Endothelial cell of umbilical vein (primary cell): ENCODE measurements around the gene ACOT2. TPM values are rescaled to one million over a fixed set of nuclear protein-coding genes. Genes with fewer than 3 reads are reported as not detected.
"Not testable (repeated sequence)": the region's sequence is repeated elsewhere in the genome, so short reads cannot be mapped to it uniquely, and the experiment has no call there.

Experiments
- BruUV-seq: library from RNA; stranded (reverse); fragments of 400-500 nt; replicated peaks from 2 replicates; lab custom pipeline; 2021; lab: Mats Ljungman, UMichigan
- CTCF ChIA-PET: fragments of 300-600, 350-600 bp; sonication (Branson Sonifier 250); formaldehyde crosslinking; loops from one replicate; lab custom pipeline; 2021; ENCODE audit warnings: antibody characterized with exemption, inconsistent platforms; lab: Charles Lee
- POLR2A ChIA-PET: fragments of 300-600, 350-600 bp; sonication (Branson Sonifier 250); formaldehyde crosslinking; loops from one replicate; lab custom pipeline; 2021; ENCODE audit warnings: antibody characterized with exemption, inconsistent platforms; lab: Charles Lee
- DNase-seq: peaks from one replicate; pipeline ENCODE4 v3.0.0-alpha.2; 2011; ENCODE audit warnings: low read depth, low spot score
- FAIRE-seq: peaks from 2 replicates; lab custom pipeline; 2011; peaks lifted over from hg19 to GRCh38; lab: Jason Lieb, UNC
- H2AFZ ChIP-seq: 2 replicates; pipeline ENCODE4 v1.6.0; 2012; ENCODE audit warnings: low read depth, low read length, control low read depth, inconsistent platforms
- H3K27ac ChIP-seq: 2 replicates; pipeline ENCODE4 v1.5.1; 2011; ENCODE audit warnings: low read depth, mild to moderate bottlenecking, control low read depth, low read length, moderate library complexity; ENCODE audit not compliant: insufficient read depth
- H3K27me3 ChIP-seq, 2 experiments: 2 replicates each; pipeline versions ENCODE4 v1.6.0 to v1.6.1; 2011; ENCODE audit warnings: low read length in 2 of 2, mixed read lengths in 1 of 2; ENCODE audit not compliant: control insufficient read depth in 2 of 2, insufficient read depth in 2 of 2
- H3K36me3 ChIP-seq, 2 experiments: 2 replicates in 1 of 2; 3 replicates in 1 of 2; pipeline ENCODE4 v1.5.1; 2011; ENCODE audit warnings: low read length in 2 of 2, mild to moderate bottlenecking in 1 of 2, moderate library complexity in 1 of 2; ENCODE audit not compliant: control insufficient read depth in 2 of 2, insufficient read depth in 2 of 2; ENCODE audit errors: extremely low read depth in 1 of 2
- H3K4me1 ChIP-seq: 3 replicates; pipeline ENCODE4 v1.5.1; 2011; ENCODE audit warnings: mild to moderate bottlenecking, low read length; ENCODE audit not compliant: control insufficient read depth, insufficient read depth; ENCODE audit errors: extremely low read depth
- H3K4me2 ChIP-seq: 2 replicates; pipeline ENCODE4 v1.6.1; 2011; ENCODE audit warnings: low read length, control low read depth, mixed read lengths; ENCODE audit not compliant: insufficient read depth
- H3K4me3 ChIP-seq, 3 experiments: fragments of 200-600 bp in 1 of 3; sonication (generic), shearing (Covaris generic) in 1 of 3; replicated peaks in 1 of 3; 2 replicates each; pipeline ENCODE4 v1.5.1; 2011 to 2016; ENCODE audit warnings: control low read depth in 3 of 3, low read length in 3 of 3, mild to moderate bottlenecking in 2 of 3, inconsistent platforms in 1 of 3, low read depth in 1 of 3, moderate library complexity in 1 of 3; ENCODE audit not compliant: insufficient read depth in 1 of 3
- H3K79me2 ChIP-seq: 2 replicates; pipeline ENCODE4 v1.6.0; 2012; ENCODE audit warnings: low read length, inconsistent platforms; ENCODE audit not compliant: control insufficient read depth, insufficient read depth
- H3K9ac ChIP-seq: replicated peaks from 2 replicates; pipeline ENCODE3; 2011; ENCODE audit warnings: low read length, control low read depth; ENCODE audit not compliant: insufficient read depth; ENCODE audit errors: extremely low read depth
- H3K9me1 ChIP-seq: replicated peaks from 3 replicates; pipeline ENCODE4 v1.6.0; 2011; ENCODE audit warnings: mild to moderate bottlenecking, low read length; ENCODE audit not compliant: control insufficient read depth, insufficient read depth; ENCODE audit errors: extremely low read depth
- H3K9me3 ChIP-seq: replicated peaks from 2 replicates; pipeline ENCODE4 v1.5.1; 2012; ENCODE audit warnings: low read length, inconsistent platforms; ENCODE audit not compliant: control insufficient read depth, insufficient read depth
- H4K20me1 ChIP-seq: replicated peaks from 2 replicates; pipeline ENCODE3; 2011; ENCODE audit warnings: mild to moderate bottlenecking, low read length; ENCODE audit not compliant: control insufficient read depth, insufficient read depth; ENCODE audit errors: extremely low read depth
- EZH2 ChIP-seq: IDR thresholded peaks from 2 replicates; pipeline ENCODE4 v1.6.1; 2012; ENCODE audit warnings: borderline replicate concordance, low read depth, mild to moderate bottlenecking, moderate library complexity, low read length, inconsistent platforms; ENCODE audit not compliant: severe bottlenecking
- FOS ChIP-seq: IDR thresholded peaks from 2 replicates; pipeline ENCODE4 v1.6.1; 2011; ENCODE audit warnings: mild to moderate bottlenecking, low read length, moderate library complexity, borderline replicate concordance; ENCODE audit not compliant: insufficient read depth
- GATA2 ChIP-seq: IDR thresholded peaks from 2 replicates; pipeline ENCODE4 v1.7.0; 2011; ENCODE audit warnings: low read depth, mild to moderate bottlenecking, moderate library complexity, mixed read lengths, low read length; ENCODE audit not compliant: insufficient read length, insufficient read depth
- JUN ChIP-seq: IDR thresholded peaks from 2 replicates; pipeline ENCODE4 v1.6.1; 2011; ENCODE audit warnings: borderline replicate concordance, low read depth; ENCODE audit not compliant: insufficient read length, insufficient read depth
- MYC ChIP-seq: IDR thresholded peaks from one replicate; pipeline ENCODE4 v1.6.1; 2011; ENCODE audit warnings: mild to moderate bottlenecking, low read depth, low read length
- POLR2A ChIP-seq: IDR thresholded peaks from 2 replicates; pipeline ENCODE4 v1.6.1; 2012; ENCODE audit warnings: low read depth, mild to moderate bottlenecking, control low read depth, low read length
- POLR2AphosphoS5 ChIP-seq: IDR thresholded peaks from 2 replicates; pipeline ENCODE4 v1.6.1; 2012; ENCODE audit warnings: low read depth, mild to moderate bottlenecking, control low read depth, low read length, moderate library complexity; ENCODE audit not compliant: insufficient read depth
- dilution Hi-C: fragments of 300-500 bp; cut with MboI; formaldehyde crosslinking; loops from one replicate; pipeline ENCODE4 v1.15.0; 2019; ENCODE audit warnings: low sequenced_read_pairs; ENCODE audit not compliant: extremely low pct_ligation_motif_present
- intact Hi-C: fragments of 100-400 bp; cut with micrococcal nuclease; formaldehyde crosslinking; loops from one replicate; pipeline ENCODE4 v1.10.0; 2022
- polyA plus RNA-seq, 4 experiments: library from polyadenylated mRNA; depleted of rRNA in 3 of 4; stranded (reverse) in 3 of 4; unstranded in 1 of 4; fragments of >200 nt; gene quantifications; 2 replicates each; pipeline versions ENCODE4 v1.2.1 to v1.2.3, GENCODE V29; 2011 to 2012; ENCODE audit warnings: missing spikeins in 1 of 4
- total RNA-seq: library from RNA; stranded (reverse); gene quantifications from 2 replicates; pipeline ENCODE4 v1.2.3, GENCODE V29; 2021
- TF ChIP-seq, protein P1 (sequence below), 2 donors: IDR thresholded peaks; 1 replicate in 1 of 2; 2 replicates in 1 of 2; pipeline ENCODE4 v1.5.1; 2011; ENCODE audit warnings: low read length in 2 of 2, mild to moderate bottlenecking in 2 of 2, moderate library complexity in 2 of 2, control low read depth in 1 of 2, inconsistent platforms in 1 of 2, low read depth in 1 of 2; ENCODE audit not compliant: insufficient read depth in 1 of 2; ENCODE audit errors: extremely low read depth in 1 of 2
- TF ChIP-seq, protein P2 (sequence below): IDR thresholded peaks from 2 replicates; pipeline ENCODE4 v1.6.1; 2011; ENCODE audit not compliant: insufficient read depth, insufficient read length

The ACOT2 gene
- total and polyA plus RNA-seq, 2 donors (not counting 3 experiments of a cell fraction or from before 2014, with no cell fraction given) = 28.8 to 34.6 TPM

DNA sequence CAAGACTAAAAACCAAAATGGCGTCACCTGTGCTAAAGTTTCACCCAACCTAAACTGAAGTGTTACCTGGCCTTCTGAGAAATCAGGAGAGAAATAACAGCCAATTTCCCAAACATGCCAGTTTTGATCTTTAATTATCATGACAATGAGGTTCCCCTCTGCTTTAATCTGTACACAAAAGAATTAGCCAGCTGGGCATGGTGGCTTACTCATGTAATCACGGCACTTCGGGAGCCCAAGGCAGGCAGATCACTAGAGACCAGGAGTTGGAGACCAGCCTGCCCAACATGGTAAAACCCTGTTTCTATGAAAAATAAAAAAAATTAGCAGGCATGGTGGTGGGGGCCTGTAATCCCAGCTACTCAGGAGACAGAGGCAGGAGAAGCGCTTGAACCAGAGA lies 15.2 kb upstream of the ACOT2 start:
- no peak for TF ChIP-seq GATA2
- no peak for TF ChIP-seq JUN
- TF ChIP-seq, protein P1, sequence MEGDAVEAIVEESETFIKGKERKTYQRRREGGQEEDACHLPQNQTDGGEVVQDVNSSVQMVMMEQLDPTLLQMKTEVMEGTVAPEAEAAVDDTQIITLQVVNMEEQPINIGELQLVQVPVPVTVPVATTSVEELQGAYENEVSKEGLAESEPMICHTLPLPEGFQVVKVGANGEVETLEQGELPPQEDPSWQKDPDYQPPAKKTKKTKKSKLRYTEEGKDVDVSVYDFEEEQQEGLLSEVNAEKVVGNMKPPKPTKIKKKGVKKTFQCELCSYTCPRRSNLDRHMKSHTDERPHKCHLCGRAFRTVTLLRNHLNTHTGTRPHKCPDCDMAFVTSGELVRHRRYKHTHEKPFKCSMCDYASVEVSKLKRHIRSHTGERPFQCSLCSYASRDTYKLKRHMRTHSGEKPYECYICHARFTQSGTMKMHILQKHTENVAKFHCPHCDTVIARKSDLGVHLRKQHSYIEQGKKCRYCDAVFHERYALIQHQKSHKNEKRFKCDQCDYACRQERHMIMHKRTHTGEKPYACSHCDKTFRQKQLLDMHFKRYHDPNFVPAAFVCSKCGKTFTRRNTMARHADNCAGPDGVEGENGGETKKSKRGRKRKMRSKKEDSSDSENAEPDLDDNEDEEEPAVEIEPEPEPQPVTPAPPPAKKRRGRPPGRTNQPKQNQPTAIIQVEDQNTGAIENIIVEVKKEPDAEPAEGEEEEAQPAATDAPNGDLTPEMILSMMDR (IDR thresholded peaks at IDR 0.05; ENCODE audit: extremely low read depth in 1 of 2, insufficient read depth in 1 of 2, low read depth in 1 of 2, low read length in 2 of 2) = no peak
- no peak for TF ChIP-seq FOS
- TF ChIP-seq, protein P2, sequence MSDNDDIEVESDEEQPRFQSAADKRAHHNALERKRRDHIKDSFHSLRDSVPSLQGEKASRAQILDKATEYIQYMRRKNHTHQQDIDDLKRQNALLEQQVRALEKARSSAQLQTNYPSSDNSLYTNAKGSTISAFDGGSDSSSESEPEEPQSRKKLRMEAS = no peak
- TF ChIP-seq EZH2 = no peak
- no peak for TF ChIP-seq POLR2A
- TF ChIP-seq POLR2AphosphoS5 = no peak
- TF ChIP-seq MYC = no peak
- dilution Hi-C loops = no loop called here

DNA sequence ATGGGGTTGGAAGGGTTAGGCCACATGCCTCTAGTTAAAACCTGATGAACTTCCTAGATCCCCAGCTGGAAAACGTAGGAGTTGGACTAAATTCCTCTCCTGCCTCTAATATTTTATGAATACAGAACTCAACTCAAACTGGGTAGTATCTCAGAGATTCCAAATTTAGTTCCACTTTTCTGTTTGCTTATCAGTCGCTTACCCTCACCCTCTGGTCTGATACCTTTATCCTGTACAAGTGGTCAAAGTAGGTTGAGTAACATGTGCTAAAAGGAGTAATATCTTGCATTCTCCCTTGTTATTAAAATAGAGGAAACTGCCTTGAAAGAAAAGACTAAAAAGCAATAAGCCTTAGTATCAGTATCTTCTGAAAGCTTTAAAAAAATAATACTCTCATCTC lies 11.8 kb upstream of the ACOT2 start:
- FAIRE-seq, intact Hi-C loops, CTCF ChIA-PET, H3K27ac ChIP-seq, POLR2A ChIA-PET, H3K4me3 ChIP-seq, H4K20me1 ChIP-seq, dilution Hi-C loops, H3K36me3 ChIP-seq, H3K4me2 ChIP-seq, H3K4me1 ChIP-seq, H3K9me1 ChIP-seq, H3K9me3 ChIP-seq, H2AFZ ChIP-seq, H3K79me2 ChIP-seq, BruUV-seq, H3K9ac ChIP-seq, DNase-seq, H3K27me3 ChIP-seq: not testable (repeated sequence)

More for the DNA sequence above, 15.2 kb upstream of the ACOT2 start:
- FAIRE-seq (no peak), DNase-seq (no peak)
- no peak overlapping the region for H3K4me3 ChIP-seq
- H2AFZ ChIP-seq = no peak overlapping the region
- no peaks in the 10 kb centered on the region for H3K9me3 ChIP-seq
- H4K20me1 ChIP-seq = no peaks in the 10 kb centered on the region
- H3K9ac ChIP-seq = no peak overlapping the region
- no peak overlapping the region for H3K27ac ChIP-seq
- POLR2A ChIA-PET = no interaction called here
- H3K27me3 ChIP-seq = no peaks in the 10 kb centered on the region
- CTCF ChIA-PET = no interaction called here
- H3K4me1 ChIP-seq = no peaks in the 10 kb centered on the region
- no peaks in the 10 kb centered on the region for H3K79me2 ChIP-seq
- H3K4me2 ChIP-seq = no peak overlapping the region
- no peaks in the 10 kb centered on the region for H3K36me3 ChIP-seq
- BruUV-seq = no TSS peak
- intact Hi-C loops = no loop called here
- no peaks in the 10 kb centered on the region for H3K9me1 ChIP-seq

DNA sequence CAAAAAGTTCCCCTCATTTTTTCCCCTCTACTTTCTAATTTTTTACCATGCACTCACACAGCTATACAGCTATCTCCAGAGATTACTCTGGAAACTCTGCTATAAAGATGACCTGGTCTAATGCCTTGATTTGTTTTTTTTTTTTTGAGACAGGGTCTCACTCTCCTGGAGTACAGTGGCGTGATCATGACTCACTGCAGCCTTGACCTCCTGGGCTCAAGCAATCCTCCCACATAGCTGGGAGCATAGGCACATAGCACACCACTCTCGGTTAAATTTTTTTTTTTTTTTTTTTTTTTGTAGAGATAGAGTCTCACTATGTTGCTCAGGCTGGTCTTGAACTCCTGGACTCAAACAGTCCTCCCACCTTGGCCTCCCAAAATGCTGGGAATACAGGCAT lies 10.8 kb upstream of the ACOT2 start:
- H3K9ac ChIP-seq, DNase-seq, CTCF ChIA-PET, FAIRE-seq, H3K9me3 ChIP-seq, H3K9me1 ChIP-seq, dilution Hi-C loops, H3K36me3 ChIP-seq, H3K27me3 ChIP-seq, H3K4me1 ChIP-seq, H3K4me3 ChIP-seq, POLR2A ChIA-PET, intact Hi-C loops, H3K27ac ChIP-seq, H3K79me2 ChIP-seq, H4K20me1 ChIP-seq, BruUV-seq, H2AFZ ChIP-seq, H3K4me2 ChIP-seq: not testable (repeated sequence)
